Cerebellar cortex (tissue), 1 donor: ENCODE measurements around the gene IL21R.
A peak's percentile ranks its signal among the peaks of the same experiment; 100 is the strongest.

Experiments
- DNase-seq: peaks from one replicate; pipeline ENCODE4 v3.0.0-alpha.2; 2015; ENCODE audit warnings: low spot score

The IL21R gene

DNA sequence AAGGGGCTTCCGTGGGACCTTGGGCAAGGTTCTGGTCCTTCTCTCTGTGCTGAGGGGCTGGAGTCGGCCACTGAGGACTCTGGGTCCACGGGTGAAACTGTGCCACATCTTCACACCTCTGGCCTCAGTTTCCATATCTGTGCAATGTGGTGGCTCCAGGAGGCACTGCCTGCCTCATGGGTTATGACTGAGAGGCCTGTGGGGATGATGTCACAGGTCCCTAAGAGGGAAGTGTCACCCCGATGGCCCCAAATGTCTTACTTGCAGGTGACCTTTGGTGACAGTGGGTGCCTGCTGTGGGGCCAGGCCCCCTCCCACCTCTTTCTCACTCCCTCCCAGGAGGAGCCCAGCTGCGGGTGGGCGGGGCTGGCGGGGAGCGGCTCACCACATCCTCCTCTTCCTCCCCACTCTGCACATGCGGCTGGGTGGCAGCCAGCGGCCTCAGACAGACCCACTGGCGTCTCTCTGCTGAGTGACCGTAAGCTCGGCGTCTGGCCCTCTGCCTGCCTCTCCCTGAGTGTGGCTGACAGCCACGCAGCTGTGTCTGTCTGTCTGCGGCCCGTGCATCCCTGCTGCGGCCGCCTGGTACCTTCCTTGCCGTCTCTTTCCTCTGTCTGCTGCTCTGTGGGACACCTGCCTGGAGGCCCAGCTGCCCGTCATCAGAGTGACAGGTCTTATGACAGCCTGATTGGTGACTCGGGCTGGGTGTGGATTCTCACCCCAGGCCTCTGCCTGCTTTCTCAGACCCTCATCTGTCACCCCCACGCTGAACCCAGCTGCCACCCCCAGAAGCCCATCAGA, at the start of gene IL21R:
TSS of gene IL21R (plus strand) at position 407 of the 801 bp plus-strand sequence. CDS start 27,898 bp downstream, outside the sequence.
- no peak for DNase-seq

- no peak for DNase-seq
Observed at GRCh38 chr16:27353853-27354252, 48.1 kb upstream of the IL21R start.

GRCh38 chr16:27355610-27356009, 46.4 kb upstream of the IL21R start:
- DNase-seq: peak; percentile 12

- no peak for DNase-seq
Observed at GRCh38 chr16:27356794-27357193, 45.2 kb upstream of the IL21R start.

- no peak for DNase-seq
Observed at GRCh38 chr16:27359051-27359450, 42.9 kb upstream of the IL21R start.

- DNase-seq: no peak
Observed at GRCh38 chr16:27359615-27360014, 42.4 kb upstream of the IL21R start.

DNA sequence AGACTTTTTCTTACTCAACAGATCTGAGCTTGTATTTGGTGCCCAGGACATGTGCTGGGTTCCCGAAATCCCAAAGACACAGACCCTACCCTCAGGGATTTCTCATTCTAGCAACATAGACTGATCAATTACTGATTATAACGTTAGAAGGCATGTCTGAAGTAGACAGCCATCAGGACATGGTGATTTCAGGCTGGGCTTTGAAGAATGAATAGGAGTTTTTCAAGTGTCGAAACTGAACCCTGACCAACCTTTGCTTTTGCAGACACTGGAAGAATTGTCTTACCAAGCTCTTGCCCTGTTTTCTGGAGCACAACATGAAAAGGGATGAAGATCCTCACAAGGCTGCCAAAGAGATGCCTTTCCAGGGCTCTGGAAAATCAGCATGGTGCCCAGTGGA, 40.0 kb upstream of the IL21R start:
- DNase-seq: no peak

GRCh38 chr16:27362570-27363245, 39.3 kb upstream of the IL21R start:
- no peak for DNase-seq

- no peak for DNase-seq
Observed at GRCh38 chr16:27363246-27363632, 38.7 kb upstream of the IL21R start.

- no peak for DNase-seq
Observed at GRCh38 chr16:27363797-27364196, 38.2 kb upstream of the IL21R start.

GRCh38 chr16:27364493-27365141, 37.4 kb upstream of the IL21R start:
- no peak for DNase-seq

GRCh38 chr16:27365142-27366089, 36.6 kb upstream of the IL21R start:
- no peak for DNase-seq

GRCh38 chr16:27366687-27367460, 35.1 kb upstream of the IL21R start:
- no peak for DNase-seq

DNA sequence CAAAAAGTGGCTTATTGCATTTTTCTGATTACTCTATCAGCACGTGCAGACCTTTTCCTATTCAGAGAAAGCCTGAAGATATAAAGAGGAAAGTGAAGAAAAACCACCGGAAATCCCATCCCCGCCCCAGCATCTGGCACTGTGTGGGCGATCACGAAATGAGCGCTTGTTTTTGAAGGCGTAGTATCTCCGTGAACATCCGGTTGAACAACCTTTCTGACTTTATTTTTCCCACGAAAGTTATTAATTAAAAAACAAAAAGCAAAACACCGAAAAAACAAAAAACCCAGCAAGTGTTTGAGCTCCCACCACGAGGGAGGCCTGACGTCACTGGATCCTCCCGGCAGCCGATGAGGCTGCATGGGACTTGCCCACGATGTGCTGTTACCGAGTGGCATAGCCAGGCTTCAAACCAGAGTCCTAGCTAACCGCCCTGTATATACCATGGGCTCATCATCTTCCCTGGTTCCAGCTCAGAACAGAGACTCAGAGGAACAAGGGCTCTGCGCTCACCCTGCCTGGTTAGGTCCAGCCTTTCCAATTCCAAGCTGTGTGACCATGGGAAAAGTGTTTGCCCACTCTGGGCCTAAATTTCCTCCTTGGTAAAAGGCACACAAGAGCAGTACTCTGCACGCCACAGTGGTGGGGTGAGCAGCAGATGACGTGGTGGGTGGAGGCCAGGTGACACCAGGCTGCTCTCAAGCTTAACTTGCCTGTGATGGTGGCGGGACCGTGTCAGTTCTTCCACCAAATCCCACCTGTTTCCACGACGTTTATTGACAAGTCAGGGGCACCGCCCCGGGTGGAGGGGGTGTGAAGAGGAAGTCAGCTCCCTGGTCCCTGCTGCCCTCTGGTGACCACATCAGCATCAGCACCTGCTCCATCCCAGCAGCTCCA, 34.3 kb upstream of the IL21R start:
- peak; percentile 52 for DNase-seq

- DNase-seq: no peak
Observed at GRCh38 chr16:27368358-27368722, 33.6 kb upstream of the IL21R start.

DNA sequence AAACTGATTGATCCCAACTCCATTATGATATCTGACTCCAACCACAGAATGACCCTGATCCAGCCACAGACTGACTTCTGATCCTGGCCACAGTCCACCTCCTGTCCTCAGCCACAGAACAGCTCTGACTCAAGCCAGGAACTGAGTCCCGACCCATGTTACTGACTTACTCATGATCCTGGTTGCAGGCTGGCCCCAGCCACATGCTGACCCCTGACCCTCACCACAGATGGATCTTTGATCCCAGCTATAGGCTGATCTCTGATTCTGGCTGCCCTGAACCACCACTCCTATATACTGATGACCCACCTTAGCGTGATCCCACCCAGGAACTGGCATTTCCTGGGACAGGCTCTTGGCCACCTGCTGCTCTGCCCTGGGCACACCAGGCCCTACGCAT, 32.2 kb upstream of the IL21R start:
- no peak for DNase-seq

GRCh38 chr16:27370318-27370717, 31.7 kb upstream of the IL21R start:
- no peak for DNase-seq

DNA sequence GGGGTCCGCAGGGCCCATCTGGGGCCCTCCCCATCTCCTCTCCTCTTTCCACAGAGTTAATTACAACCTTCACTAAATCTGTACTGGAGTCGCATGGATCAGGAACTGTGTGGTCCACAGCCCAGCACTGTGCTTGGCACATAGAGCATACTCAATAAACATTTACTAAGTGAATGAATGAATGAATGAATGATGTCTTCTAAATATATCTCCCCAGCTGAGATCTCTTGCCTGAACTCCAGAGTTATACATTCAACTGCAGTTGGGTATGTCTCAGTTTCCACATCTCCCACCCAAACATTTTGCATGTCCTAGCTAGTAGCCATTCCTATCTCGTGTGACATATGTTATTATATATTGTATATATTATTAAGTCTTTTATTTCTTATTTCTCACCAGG, 28.7 kb upstream of the IL21R start:
- DNase-seq: no peak

DNA sequence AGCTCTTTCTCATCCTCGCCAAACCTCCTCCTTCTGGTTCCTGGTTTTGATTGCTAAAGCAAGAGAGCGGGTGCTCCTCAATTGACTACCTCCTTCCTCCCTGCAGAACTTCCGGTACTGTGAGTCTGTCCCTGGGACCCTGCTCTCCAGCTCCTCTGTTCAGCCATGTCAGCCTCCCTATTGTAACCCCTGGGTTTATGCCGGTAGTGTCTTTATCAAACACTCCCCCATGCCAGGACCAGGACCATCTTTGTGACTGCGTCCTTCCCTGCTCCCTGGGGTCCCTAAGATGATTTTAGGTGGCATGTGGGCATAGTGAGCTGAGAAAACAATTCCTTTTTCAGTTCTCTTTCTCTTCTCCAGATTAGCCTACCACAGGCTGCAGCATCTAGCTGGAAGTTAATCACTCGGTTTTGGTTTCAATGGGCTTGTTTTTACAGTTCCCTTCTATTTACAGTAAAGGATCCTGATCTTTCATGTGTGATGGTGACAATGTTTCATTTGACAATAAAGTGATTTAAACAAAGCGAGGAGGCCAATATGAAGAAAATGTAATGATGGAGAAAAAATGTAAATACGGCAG, 27.7 kb upstream of the IL21R start:
- DNase-seq: no peak
